Measurements from ENCODE around the gene KIDINS220.

Gene KIDINS220

DNA sequence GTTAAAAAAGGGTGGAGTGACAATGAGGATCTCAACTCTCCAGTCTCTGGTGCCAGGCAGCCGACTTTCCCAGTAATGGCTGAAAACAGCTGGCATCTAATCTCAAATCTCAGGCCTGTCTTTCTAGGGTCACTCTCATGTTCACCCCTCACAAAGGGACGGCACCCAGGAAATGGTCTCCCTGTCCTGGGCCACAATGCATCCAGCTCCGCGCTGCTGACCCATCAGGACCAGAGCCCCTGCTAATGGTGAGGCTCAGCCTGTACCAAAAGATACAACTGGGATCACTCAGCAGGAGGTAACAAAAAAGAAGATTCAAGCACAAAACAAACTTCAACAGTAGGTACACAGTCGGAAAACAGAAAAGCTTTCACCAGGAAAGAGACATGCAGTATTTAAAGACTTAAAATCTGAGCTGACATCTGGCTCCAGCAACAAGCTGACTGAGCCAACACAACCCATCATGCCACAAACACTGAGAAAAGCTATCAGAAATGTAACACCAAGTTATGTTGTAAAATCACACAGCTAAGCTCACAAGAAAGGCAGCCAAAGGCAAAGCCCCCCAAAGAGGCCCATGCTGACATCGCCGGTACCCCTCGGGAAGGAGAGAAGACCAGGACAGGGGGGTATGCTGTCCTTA is 13.6 kb upstream of the KIDINS220 start:
- DNase-seq, result no peak

DNA sequence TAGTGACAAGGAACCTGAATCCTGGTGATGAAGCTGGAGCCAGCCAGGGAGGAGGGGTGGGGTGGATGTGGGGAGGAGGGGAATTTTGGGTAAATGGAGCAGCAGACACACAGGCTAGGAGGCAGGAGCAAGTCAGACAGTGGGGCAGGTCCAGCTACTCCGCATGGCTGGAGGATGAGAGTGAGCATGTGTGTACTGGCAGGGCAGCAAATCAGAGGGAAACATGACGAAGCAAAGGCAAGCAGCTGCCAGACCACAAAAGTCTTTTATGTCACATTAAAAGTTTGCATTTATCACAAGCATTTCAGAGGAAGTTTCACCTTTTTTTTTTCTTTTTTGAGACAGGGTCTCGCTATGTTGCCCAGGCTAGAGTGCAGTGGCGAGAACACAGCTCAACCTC is 11.9 kb upstream of the KIDINS220 start:
- no peak for DNase-seq

DNA sequence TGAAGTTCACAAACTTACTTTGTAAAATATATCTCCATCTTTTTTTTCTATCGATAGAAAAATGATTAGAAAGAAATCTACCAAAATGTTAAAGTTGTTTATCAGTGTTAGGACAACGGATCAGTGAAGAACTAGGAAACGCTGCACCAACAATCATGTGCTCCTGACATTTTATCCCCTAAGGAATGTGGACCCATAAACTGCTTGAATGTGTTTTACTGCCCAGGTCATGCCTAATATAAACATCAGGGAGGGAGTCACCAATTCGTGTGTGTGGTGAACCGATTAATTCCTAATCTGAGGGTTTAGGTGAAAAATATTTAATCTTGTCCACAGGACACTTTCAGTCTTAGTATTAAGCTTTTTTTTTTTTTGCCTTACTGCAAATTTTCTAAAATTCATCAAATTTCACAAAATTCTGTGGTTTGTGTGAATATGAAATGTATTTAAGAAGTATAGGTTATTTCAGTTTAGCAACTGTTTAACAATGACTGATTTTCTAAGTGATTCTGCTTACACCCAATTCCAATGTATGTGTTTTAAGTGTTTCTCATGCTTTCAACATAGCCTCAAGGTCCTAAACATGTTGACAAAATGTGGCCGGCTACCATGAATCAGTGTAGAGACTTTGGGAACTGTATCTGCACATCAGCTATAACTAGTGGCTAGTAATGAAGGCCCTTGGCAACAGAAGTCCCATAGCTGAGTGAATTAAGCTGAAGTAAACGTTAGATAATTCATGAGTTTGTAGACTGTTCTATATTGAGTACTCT is 11.1 kb upstream of the KIDINS220 start:
- no peak for DNase-seq

DNA sequence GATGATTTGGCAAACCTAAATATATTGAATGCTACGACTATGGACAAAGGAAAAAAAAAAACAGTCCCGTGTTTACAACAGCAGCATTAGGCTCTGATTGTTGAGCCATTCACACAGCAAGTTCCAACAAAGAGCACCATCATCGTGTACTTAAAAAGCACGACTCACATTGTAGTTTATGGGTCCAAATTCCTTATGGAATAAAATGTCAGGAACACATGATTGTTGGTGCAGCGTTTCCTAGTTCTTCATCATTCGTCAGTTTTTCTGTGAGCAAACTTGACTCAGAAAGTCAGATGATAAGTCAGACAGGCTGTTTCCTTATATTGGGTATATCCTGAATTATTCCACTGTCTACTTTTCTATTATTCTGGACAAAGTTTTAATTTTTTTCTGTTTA is 10.0 kb upstream of the KIDINS220 start:
- DNase-seq, result no peak

DNA sequence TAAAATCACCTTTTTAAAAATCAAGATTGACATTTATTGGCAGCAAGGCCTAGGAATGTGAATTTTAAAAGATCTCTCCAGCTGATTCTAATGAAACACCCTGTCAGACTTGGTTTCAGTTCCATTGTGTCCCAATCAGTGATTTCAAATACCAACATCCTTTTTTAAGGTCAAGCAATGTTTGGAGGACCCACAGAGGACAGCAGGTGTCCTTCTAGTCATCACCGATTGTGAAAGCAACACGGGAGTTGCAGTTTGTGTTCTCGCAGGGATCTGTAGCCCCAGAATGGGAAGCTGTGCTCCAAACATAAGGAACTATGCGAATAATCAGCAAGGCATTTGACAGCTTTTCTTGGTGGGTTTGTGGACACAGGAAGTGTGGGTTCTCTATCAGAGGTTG is 4.5 kb upstream of the KIDINS220 start:
- no peak for DNase-seq

DNA sequence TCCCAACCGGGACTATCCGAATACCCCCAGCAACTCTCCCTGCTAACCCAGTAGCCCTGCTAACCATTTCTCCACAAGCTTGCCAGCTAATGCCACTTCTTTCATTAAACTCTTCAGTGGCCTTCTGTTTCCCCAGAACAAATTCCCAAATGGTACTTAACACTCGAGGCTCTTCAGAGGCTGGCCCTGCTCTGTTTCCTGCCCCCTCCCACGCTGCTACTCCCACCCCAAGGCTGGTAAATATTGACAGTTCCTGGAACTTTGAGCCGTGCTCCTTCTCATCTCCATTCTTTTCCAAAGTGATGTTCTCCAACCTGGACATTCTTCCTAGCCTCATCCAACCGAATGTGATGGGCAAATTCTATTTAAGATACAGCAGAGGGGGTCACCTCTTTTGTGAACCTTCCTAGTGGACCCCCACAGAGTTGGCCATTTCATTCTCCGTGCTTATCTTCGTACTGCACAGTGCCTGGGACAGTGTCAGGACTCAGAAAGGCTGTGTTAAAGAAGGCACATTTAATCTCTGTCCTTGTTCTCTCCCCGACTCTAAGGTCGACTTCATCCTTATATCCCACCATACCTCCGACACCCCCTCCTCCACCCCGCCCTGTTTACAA is 3.2 kb upstream of the KIDINS220 start:
- DNase-seq, result no peak

DNA sequence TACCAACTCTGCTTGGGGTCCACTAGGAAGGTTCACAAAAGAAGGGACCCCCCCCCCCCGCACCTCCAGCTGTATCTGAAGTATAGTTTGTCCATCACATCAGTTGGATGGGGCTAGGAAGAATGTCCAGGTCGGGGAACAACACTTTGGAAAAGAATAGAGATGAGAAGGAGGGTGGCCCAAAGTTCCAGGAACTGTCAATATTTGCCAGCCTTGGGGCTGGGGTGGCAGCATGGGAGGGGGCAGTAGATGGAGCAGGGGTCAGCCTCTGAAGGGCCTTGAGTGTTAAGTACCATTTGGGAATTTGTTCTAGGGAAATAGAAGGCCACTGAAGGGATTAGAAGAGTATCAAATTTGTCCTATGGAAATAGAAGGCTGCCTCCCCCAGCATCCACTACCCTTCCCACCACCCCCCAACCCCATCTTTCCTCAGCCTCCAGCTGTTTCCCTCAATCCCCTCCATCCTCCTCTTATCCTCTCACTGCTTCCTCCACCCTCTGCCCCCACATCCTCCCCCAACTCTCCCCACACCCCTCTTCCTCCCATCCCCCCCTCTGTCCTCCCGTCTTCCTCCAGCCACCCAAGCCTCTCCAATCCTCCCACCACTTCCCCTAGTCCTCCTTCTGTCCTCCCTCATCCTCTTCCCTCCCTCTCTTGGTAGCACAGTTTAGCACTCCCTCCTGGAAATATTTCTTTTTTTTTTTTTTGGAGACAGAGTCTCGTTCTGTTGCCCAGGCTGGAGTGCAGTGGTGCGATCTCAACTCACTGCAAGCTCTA is 2.0 kb upstream of the KIDINS220 start:
- DNase-seq, result no peak

DNA sequence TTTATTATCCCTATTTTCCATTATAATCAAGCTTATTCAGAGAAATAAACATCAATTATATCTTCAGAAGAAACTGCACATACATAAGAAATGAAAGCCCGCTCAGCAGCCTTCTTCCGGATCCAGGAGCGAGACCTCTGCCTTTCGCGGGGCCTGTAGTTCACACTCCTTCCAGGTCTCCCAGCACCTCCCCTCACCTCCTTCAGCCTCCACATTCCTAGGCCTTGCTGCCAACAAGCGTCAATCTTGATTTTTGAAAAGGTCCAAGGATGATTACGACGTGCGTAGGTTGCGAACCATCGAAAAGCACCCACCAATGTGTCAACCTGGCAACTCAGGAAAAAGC is 355 bp upstream of the KIDINS220 start:
- no peak for DNase-seq

DNA sequence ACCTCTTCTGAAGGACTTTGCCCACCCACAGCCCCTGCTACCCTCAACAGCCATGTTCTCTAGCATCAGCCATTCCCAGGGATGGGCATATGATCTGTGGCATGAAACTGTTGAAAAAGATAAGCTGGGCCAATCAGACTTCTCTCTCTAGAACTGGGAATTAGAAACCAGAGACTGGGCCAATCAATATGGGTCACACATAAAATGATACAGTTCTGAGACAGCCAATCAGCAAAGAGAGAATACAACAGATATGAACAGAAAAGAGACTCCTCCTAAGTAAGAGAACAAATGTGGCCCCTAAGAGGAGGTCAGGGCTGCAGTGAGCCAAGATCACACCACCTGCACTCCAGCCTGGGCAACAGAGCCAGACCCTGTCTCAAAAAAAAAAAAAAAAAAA is 2.1 kb downstream of the KIDINS220 start:
- no peak for DNase-seq

DNA sequence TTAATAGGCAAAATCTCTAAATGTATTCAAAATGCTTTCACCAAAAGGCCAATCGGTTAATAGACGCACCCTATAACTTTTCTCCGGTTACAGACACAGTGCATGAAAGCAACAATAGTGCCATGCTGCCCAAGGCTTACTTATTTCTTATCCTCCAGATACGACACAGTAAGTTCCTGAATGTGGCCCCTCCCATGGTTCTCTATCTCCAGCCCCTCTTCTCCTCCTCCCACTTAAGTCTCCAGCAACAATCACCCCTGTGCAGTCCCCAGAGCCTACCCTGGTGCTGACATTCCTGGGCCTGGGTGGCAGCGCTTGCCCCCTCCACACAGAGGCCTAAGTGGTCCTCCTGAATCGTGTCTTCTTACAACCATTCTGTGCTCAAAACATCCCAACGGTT is 3.6 kb downstream of the KIDINS220 start:
- DNase-seq, result no peak

DNA sequence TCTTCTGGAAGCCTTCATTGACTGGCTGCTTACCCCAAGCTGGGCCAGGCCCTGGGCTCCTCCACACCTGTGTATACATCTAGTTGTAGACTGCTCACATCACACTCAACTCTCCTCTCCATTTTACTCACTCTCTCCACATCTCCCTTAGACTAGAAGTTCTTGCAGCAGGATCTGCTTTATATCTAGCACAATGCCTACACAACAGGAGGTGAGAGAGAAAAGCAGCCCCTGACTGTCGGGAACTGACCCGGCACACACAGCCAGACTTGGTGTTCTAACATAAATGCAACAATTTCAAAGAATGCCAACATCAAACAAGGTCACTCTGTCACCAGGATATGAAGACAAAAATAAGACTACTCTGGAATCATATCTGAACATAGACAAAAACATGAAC is 5.9 kb downstream of the KIDINS220 start:
- no peak for DNase-seq

DNA sequence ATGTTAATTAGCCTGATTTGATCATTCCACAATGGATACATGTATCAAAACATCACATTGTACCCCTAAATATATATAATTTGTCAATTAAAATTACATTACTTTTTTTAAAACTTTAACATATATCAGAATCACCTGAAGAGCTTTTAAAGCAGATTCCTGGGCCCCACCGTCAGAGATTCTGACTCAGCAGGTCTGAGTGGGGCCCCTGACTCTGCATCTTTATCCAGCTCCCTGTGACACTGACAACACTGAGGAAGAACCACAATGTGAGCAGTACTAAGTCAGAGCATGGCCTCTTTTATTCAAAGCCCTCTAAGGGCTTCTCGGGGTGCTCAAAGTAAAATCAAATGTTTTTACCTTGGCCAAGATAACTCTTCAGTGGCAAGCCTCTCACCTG is 9.7 kb downstream of the KIDINS220 start:
- no peak for DNase-seq

DNA sequence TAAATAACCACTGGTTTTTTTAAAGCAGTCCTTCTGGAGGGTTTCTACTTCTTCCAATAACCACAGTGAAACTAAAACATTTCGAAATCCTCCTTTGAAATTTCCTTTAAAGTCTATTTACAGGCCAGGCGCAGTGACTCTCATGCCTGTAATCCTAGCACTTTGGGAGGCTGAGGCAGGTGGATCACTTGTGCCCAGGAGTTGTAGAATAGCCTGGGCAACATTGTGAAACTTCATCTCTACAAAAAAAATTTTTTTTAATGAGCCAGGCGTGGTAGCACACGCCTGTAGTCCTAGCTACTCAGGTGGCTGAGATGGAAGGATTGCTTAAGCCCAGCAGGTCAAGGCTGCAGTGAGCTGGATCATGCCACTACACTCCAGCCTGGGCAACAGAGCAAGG is 15.2 kb downstream of the KIDINS220 start:
- DNase-seq, result no peak

DNA sequence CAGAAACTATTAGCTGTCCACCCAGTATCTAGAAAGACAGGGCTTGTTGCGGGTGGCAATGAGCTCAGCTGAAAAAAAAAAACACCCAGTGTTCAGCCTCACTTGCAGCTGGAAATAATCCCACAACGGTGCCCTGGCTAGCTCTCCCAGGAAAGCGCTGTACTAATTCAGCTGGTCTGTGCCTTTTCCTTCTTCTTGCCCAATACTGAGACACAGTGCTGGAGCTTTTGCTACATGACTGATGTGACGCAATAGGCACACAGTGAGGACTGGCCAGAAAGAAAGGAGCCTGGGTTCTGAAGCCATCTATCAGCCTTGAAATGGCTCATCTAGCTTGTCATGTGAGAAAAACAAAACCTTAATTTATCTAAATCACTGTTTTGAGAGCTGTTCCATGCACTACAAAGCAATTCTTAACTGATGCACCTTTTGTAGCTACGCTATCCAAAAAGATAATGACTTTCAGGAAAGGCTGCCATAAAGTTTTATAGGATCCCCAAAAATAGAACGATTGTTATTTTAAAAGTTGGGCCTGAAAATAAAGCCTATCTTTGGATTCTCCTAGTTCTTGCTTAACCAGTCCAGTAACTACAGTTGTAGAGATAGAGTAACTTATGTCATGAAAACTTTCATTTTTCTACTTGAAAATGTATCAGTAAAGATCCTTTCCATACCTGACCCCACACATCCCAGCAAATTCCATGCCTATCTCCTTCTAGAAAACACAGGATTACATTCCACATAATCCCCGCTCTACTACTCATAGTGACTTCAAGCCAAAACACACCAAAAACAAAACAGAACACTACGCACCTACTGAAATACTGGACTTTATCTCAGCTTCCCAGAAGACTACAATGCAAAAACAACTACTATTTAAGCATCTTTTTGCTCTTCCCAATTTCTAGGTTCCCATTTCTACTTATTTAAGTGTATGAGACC is 15.9 kb downstream of the KIDINS220 start:
- DNase-seq, result no peak

DNA sequence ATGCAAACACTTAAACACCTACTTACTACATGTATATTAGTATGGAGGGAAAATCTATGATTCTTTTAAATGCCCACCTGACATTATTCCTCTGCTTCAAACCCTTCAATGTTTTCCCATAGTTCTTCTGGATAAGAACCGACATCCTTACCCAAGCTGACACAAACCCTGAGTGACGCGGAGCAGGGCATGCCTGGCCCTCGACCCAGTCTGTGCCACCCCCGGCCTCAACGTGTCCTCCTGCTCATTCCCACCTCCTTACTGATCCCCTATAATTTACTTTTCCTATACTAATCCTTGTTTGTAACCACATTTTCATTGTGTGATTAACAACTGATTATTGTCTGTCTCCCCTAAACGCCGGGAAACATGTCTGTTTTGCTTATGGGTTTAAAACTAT is 17.5 kb downstream of the KIDINS220 start:
- DNase-seq, result no peak

DNA sequence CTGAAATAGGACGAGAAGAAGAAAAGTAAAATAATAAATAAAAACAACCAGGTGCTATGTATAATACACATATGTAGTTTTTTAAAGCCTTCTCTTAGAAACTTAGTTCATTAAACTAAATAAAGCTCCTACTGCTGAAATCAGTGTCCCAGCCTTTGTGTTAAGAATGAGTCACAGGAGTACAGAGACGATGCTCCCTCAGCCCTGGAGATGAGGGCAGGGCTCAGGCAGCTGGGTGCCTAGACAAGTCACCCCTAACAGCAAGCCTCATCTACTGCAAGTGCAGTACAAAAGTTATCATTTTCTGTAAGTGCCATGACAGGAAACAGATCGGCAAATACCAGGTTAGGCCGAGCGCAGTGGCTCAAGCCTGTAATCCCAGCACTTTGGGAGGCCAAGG is 18.2 kb downstream of the KIDINS220 start:
- DNase-seq, result no peak

DNA sequence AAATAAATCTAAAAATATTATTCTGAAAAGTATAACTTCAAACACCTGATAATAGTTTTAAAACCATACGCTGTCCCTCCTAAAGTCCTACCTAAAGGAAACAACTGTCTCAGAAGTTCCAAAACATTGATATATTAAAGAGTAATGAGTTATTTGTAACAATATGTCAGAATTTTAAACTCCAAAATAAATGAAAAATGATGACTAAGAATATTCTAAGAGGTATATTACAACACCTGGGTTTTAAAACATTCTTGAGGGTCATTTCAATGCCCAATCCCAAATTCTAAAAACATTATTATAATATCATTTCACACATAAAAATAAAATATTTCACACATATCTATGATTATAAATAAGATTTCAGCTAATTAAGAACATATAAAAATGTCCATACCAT is 20.2 kb downstream of the KIDINS220 start:
- no peak for DNase-seq

DNA sequence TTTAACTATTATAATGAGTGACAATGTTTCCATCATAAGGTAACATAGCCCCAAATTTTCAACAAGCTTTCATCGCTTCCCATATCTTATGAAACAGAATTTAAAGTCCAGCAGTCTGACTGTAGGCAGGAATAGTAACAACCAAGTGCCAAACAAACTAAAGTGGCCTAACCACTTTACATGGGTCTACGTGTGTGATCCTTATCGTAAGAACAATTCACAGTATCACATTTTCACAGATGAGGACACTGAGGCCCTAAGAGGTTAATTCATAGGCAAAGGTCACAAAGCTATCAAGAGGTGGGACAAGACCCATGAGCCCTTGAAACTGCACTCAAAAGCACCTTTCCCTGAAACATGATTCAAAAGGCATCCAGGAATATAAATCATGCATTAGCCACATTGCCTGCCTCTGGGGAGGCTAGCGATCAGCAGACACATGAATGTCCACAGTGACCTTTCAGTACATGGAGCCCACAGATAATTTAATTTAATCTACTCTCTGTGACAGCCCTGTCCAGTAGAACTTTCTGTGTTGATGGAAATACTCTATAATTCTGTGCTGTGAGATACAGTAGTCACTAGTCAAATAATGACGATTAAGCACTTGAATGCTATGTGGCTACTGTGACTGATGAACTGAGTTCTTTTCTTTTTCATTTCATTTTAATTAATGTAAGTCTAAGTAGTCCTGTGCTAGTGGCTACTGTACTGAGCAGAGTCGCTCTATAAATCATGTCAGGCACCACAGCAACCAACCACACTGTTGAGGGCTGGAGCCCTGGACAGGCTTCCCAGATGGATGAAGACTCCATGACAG is 30.3 kb downstream of the KIDINS220 start:
- no peak for DNase-seq

DNA sequence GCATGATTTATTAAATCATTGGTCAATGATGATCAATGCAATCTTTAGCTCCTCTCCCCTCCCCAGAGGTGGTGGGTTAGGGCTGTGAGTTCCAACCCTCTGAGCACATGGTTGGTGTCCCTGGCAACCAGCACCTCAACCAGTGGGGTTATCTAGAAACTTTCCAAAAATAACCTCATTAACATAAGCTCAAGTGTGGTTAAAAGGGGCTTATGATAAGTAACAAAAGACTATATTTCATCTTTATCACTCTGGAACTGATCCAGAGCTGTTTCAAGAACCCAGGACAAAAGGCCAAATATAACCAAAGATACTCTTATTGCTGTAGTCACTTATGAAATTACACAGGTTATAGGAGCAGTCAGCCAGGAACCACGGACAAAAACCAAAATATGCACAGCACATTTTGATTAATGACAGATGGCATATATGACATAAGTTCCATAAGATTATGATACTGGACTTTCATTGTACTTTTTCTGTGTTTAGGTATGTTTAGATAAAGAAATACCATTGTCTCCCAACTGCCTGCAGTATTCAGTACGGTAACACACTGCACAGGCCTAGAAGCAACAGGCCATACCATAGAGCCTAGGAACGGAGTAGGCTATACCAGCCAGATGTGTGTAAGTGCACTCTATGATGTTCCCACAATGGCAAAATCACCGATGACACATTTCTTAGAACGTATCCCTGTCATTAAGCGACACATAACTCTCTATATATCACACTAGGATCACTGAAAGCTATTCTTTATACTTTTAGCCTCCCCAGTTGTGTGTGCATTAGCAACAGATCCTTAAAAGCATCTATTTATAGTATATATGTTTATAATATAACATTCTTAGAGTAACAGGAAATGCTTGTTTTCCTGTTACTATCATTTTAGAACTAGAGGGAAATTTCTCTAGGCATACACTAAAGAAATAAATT is 31.9 kb downstream of the KIDINS220 start:
- no peak for DNase-seq

DNA sequence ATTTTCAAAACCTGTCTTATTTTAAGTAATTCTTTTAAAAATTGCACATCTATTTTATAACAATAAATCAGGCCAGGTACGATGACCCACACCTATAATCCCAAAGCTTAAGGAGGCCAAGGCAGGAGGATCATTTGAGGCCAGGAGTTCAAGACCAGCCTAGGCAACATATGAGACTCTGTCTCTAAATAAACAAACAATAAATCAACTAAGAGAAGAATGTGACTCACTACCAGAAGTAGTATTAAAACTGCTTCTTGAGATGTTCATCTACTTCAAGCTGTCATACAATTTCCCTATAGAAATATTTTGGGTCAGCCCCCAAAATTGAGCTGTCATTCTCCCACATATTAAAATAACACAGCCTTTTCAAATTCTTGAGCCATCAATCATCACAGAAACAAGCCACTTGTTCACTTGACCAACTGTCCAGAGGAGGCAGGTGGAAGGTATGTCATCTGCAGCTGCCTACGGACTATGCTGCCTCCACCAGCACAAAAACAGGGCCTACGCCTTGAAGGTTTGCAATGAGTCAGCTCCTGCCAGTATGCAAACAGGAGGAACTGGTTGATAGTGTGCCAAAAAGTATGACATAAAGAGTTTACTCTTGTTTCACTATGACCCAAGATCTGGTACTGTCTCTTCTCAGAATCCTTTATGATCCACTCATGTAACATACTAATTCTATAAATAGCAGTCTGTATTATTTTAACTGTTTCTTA is 33.6 kb downstream of the KIDINS220 start:
- DNase-seq, result no peak

Data from NCI-H2081 treated with DMSO at 0.1 percent for 48 hours (cell line).